C4-2B (cell line): ENCODE results near the gene PRM3.

ENCODE experiments used
- CTCF ChIP-seq: fragments of 450-650 bp; conservative IDR thresholded peaks from 2 replicates; pipeline ENCODE4 v1.5.1; 2017; ENCODE audit warnings: mild to moderate bottlenecking
- ZFX ChIP-seq: fragments of 450-650 bp; IDR thresholded peaks from 2 replicates; pipeline ENCODE4 v1.6.1; 2017

- TF ChIP-seq CTCF (no peak), ZFX (no peak)
Observed at GRCh38 chr16:11277607-11278337, 4.3 kb upstream of the PRM3 start.
